HG03460 (cell line): ENCODE measurements around the gene RHCE.
"Not testable (repeated sequence)": the region's sequence is repeated elsewhere in the genome, so short reads cannot be mapped to it uniquely, and the experiment has no call there.

ENCODE experiments used
- ATAC-seq: cut with Tn5 transposase; IDR thresholded peaks from one replicate; pipeline ENCODE4 v1.9.1; 2021; ENCODE audit not compliant: unreplicated experiment

Gene RHCE

GRCh38 chr1:25349606-25350005, 71.0 kb downstream of the RHCE start:
- no peak for ATAC-seq

- no peak for ATAC-seq
These were observed 73.1 kb downstream of the RHCE start for GRCh38 chr1:25347556-25347955.

- no peak for ATAC-seq
These were observed 76.8 kb downstream of the RHCE start for GRCh38 chr1:25343872-25344271.

- no peak for ATAC-seq
These were observed 77.8 kb downstream of the RHCE start for GRCh38 chr1:25342846-25343245.

- ATAC-seq, result no peak
These were observed 78.9 kb downstream of the RHCE start for GRCh38 chr1:25341746-25342145.

GRCh38 chr1:25338986-25339385, 81.6 kb downstream of the RHCE start:
- ATAC-seq, result no peak

- peak; percentile 59 for ATAC-seq
These were observed 82.2 kb downstream of the RHCE start, which contains the start of gene TMEM50A for GRCh38 chr1:25338188-25338981. Gene TMEM50A (plus strand): TSS chr1:25338334. CDS start chr1:25340487, 2,153 bp downstream.

- peak; percentile 37 for ATAC-seq
These were observed 83.0 kb downstream of the RHCE start for GRCh38 chr1:25337483-25338187.

- ATAC-seq, result peak; percentile 34
These were observed 83.7 kb downstream of the RHCE start for GRCh38 chr1:25336922-25337354.

- ATAC-seq, result not testable (repeated sequence)
These were observed 90.7 kb downstream of the RHCE start for GRCh38 chr1:25329950-25330349.

- ATAC-seq, result not testable (repeated sequence)
These were observed 91.3 kb downstream of the RHCE start for GRCh38 chr1:25329336-25329735.

- not testable (repeated sequence) for ATAC-seq
These were observed 91.8 kb downstream of the RHCE start for GRCh38 chr1:25328791-25329185.

GRCh38 chr1:25327864-25328790, 92.5 kb downstream of the RHCE start:
- not testable (repeated sequence) for ATAC-seq

GRCh38 chr1:25324407-25324806, 96.2 kb downstream of the RHCE start:
- ATAC-seq, result not testable (repeated sequence)

GRCh38 chr1:25322127-25322526, 98.5 kb downstream of the RHCE start:
- ATAC-seq, result not testable (repeated sequence)

- not testable (repeated sequence) for ATAC-seq
These were observed 100.2 kb downstream of the RHCE start for GRCh38 chr1:25320314-25320938.

GRCh38 chr1:25312806-25313470, 107.7 kb downstream of the RHCE start:
- not testable (repeated sequence) for ATAC-seq
